ENCODE data around the gene TMEM233.
A peak's percentile ranks its signal among the peaks of the same experiment; 100 is the strongest.
"Not testable (repeated sequence)": the region's sequence is repeated elsewhere in the genome, so short reads cannot be mapped to it uniquely, and the experiment has no call there.

TMEM233 gene

DNA sequence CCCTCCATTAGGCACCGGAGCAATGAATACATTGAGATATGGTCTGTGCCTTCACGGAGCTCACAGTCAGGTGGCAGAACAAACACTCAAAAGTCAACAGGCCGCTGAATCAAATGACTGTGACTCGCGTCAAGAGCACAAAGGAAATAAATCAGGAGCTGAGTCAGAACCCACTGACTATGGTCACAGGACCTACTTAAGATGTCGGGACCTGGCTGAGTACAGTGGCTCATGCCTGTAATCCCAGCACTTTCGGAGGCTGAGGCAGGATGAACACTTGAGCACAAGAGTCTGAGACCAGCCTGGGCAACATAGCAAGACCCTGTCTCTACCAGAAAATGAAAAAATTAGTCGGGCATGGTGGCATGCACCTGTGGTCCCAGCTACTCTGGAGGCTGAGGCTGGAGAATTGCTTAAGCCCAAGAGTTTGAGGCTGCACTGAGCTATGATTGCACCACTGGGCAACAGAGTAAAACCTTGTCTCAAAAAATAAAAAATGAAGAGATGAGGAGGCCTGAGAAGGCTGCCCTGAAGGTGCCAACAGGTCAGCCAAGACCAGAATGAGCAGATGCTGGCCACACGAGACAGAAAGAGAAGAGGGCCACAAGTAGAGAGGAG, 19.9 kb downstream of the TMEM233 start:
- DNase-seq: no peak

DNA sequence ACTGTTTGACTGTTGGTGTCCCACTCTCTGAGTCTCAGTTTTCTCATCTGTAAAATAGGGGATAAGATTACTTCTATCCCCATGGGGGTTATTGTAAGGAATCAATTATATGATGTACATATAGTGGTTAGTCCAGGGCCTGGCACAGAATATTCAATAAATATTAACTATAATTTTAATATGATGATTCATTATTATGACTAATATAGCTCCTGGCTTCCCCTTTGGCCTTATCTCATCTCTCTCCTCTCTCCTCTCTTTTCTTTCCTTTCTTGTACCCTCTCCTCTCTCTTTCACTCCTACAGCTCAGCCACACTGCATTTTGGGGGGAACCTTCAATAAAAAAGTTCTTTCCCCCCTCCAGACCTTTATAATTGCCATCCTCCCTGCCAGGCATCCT, 21.1 kb downstream of the TMEM233 start:
- DNase-seq: no peak

DNA sequence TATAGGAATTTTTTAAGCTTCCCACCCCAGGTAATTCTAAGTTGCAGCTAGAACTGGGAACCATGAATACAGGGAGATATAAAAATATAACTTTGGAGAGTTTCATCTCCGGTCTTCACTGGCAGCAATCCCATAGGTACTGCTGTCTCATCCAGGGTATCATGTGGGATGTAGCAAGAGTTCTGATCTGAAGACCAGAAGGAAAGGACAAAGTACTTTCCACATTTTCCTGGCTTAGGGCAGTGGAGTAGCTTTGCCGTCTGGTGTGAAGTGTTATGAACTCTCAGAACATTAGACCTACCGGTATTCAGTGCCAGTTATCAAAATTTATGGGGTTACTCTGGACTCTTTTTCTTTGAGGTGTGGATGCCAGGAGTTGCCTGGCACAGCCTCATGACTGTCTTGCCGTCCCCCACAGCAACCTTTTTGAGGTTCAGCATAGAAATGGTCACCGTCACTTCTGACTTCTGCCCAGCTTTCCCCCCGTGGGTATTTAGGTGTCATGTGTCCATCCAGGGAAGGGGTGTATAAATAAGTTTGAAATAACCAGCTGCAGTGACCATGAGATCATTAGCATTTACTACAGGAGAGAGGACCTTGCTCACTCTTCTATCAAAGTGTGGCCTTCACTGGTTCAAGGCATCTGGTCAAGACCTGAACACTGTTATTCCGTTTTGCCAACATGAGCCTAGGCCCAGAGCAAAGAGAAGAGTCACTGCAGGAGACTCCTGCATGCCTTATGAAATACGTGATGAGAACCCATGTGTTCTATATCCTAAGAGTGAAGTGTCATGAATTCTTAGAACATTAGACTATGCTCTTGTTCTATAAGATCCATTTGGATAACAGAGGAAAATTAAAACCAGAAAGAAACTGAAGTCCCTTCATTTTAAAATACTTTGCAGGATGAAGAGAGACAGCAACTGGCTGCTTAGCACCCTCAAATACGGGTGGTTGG, 22.2 kb downstream of the TMEM233 start:
- no peak for DNase-seq

DNA sequence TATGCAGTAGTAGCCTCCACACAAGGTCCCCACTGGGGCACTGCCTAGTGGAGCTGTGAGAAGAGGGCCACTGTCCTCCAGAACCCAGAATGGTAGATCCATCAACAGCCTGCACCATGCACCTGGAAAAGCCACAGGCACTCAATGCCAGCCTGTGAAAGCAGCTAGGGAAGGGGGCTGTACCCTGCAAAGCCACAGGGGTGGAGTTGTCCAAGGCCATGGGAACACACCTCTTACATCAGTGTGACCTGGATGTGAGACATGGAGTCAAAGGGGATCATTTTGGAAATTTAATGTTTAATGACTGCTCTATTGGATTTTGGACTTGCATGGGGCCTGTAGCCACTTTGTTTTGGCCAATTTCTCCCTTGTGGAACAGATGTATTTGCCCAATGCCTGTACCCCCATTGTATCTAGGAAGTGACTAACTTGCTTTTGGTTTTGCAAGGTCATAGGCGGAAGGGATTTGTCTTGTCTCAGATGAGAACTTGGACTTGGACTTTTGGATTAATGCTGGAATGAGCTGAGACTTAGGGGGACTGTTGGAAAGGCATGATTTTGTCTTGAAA, 24.8 kb downstream of the TMEM233 start:
- not testable (repeated sequence) for DNase-seq

DNA sequence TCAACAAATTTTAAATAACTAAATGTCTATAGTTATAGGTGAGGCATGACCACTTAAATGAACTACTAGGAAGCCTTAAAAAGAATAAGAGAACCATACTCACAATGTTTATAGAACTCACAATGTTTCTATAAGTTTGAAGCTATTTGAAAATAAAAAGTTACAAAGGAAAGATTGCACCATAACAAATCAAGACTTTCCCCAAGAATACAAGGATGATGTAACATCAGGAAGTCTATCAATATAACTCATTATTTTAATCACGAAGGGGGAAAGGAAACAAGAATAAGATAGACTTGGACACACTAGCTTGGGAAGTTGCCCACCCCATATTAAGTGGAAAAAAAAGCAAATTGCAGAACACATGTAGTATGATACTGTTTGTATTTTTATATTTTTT, 26.9 kb downstream of the TMEM233 start:
- no peak for DNase-seq

DNA sequence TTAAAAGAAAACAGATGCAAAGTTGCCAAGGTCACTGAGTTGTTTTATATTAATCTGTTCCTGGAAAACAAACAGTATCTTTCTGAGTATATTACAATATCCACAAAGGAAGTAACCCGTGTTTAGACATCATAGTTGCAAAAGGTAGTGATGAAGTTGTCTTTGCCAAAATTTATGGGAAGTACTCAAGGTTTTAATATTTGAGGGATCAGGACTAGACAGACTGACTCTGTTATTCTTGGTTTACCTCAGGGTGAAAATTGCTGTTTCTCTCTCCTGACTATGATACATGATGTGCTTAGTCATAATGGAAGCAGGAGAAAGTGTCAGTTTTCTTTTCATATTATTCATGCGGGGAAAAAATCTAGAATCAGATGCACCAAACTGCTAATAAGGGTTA, 28.3 kb downstream of the TMEM233 start:
- no peak for DNase-seq

DNA sequence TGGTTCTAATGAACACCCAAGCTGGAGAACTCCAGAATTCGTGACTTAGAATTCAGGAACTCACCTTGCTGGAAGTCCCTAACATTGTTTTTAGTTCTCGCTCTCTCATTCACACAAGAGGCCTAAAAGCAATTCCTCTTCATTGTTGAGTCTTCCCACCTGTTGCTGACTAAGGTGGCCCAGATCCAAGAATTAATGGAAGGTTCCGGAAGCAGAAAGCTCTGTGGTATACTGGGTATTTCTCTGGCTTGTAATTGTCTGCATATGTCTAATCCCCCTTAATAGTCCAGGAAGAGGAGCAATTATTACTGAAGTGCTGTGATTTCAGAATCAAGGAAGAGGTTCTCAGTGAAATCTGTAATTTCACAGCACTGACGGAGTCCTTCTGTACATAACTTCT, 31.4 kb downstream of the TMEM233 start:
- DNase-seq: no peak

DNA sequence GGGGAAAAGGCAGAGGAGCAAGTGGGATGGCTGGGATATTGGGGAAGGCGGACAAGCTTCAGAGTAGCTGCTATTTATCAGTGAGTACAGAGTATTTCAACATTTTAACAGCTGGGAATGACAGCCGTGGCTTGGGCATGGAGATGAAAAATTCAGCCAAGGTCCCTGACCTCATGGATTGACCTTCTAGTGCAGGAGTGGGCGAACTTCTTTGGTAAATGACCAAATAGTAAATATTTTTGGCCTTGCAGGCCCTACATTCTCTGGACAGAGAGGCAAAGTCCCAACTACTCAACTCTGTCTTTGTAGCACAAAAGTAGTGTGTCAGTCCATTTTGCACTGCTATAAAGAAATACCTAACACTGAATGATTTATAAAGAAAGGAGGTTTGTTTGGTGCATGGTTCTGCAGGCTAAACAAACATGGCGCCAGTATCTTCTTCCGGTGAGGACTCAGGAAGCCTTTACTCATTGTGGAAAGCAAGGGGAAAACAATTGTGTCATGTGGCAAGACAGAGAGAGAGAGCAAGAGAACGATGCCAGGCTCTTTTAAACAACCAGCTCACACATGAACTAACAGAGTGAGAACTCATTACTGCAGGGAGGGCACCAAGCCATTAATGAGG, 33.6 kb downstream of the TMEM233 start:
- no peak for DNase-seq

DNA sequence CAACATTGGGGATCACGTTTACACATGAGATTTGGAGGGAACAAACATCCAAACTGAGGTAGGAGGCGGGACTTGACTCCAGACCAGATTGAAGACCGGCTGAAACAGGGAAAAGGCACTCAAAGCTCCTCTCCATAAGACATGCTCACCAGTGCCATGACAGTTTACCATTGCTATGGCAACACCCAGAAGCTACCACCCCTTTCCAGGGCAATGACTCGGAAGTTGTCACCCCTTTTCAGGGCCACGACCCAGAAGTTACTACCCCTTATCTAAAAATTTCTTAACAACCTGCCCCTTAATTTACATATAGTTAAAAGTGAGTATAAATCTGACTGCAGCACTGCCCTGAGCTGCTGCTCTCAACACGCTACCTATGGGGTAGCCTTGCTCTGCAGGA, 34.1 kb downstream of the TMEM233 start:
- DNase-seq: no peak

DNA sequence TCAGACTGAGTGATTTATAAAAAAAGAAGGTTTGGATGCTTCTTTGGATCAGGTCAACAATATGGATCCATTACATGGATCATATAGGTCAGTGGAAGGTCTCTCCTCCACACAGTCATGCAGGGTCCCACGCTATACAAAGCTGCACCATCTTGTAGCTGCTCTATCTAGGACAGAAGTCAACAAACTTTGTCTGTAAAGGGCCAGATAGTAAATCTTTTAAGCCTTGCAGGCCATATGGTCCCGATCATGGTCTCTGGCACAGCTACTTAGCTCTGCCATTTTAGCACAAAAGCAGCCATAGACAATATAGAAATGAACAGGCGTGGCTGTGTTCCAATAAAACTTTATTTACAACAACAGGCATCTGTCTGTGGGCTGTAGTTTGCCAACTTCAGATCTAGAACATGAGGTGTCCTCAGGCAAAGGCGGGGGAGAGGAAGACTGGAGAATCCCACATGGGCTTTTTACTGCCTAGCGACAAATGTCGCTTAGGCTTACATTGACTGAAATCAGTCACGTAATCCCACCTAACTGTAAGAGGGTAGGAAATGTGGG, 36.7 kb downstream of the TMEM233 start:
- DNase-seq: no peak

DNA sequence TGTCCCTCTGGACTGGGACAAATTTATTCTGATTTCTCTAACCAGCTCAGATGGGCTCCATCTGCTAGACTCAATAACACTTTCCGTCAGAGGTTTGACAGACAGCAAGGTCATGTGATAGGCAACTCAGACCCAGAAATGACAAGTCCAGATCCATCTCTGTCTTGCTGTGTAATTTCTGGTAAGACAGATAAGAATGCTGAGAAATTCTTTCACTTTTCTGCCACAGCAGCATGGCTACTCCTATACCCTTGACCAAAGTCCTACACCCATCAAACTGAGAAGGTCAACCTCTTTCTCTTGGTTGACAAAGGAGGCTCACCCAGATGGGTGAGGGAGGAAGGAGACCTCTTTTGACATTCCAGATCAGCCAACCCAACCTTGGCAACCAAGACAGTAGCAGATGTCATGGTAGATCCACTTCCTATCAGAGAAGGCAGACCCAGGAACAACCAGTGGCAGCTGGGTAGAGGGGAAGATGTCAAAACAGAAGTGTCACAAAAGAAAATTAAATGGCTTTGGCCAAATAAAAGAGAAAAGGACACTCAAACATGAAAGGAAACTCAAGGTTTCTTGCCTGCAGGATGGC, 37.5 kb downstream of the TMEM233 start:
- DNase-seq: no peak

DNA sequence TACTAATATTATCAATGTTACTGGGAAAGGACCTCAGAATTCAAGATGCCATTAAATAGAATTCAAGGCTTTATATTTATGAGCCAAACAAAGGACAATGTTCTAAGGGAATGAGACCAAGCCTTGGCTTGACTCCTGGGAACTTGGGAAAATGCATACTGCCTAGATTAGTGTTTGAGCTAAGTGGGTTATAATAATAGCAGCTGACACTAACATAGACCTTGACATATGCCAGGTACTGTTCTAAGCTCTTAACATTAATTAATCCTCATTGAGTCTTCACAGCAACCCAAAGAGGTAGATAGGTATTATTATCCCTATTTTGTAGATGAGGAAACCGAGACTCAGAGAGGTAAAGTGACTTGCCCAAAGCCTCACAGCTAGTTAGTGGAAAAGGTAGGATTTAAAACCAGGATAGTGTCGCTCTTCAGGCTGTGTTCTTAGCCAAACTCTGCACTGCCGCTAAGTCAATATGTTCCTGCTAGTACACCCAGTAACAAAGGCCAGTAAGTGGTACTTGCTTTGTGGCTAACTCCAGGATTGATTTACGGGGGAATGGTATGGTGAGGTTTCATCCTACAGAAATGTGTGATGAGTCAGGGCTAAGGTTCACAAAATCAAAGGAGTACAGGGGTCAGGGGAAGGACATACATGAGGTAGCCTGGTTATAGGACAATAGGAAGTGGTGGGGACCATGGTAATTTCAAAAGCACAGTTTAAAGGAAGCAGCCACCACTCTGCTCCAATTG, 38.5 kb downstream of the TMEM233 start:
- DNase-seq: no peak

DNA sequence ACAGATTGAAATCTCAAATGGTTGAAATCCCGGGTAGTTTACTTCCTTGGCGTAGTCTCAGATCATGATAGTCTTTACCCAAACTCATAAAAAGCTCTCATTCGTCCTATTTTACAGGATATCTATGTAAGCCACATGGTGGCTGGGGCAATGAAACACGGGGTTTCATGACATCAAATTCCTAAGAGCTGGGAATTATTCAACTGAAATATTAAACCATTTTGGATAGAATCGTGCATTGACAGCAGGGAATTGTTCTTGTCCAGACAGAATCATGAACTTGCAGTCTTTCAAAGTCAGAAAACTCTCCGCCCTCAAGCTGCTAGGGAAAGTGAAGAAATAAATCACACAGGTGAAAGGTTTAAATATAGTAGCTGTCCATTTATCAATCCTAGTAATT, 41.2 kb downstream of the TMEM233 start:
- DNase-seq: no peak

DNA sequence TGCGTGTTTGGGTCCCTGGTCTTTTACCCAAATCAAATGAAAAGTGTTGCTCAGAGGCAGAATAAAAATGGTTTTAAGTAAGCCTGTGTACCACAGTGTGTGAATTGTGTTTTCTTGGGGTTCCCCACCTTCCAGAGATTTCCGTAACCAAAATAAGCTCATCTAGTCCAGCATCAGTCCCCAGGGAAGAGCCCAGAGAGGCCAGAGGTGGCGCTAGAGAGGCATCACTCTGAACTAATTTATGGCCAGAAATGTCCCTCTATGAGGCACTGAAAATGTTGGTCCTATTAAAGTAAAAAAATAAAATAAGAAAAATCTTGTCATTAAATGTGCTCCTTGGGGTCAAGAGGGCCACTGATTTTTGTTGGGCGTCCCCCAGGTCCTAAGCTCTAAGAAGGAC, 49.4 kb downstream of the TMEM233 start:
- no peak for DNase-seq

DNA sequence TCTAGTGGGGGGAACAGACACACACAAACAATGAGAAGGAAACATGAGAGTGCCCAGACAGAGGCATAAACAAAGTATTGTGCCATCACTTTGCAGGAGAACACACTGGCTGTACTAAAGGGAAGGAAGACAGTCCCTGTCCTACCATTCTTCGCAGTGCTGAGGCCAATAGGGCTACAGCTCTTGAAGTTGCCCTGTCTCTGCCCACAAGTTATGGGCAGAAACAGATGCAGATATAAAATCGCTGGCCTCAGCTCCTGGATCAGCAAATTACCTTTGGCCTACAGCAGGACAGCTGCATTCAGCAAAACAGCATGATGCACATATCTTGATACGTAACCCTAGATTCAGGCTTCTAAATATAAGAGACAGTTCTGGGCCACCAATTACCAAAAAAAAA, 51.4 kb downstream of the TMEM233 start:
- no peak for DNase-seq

DNA sequence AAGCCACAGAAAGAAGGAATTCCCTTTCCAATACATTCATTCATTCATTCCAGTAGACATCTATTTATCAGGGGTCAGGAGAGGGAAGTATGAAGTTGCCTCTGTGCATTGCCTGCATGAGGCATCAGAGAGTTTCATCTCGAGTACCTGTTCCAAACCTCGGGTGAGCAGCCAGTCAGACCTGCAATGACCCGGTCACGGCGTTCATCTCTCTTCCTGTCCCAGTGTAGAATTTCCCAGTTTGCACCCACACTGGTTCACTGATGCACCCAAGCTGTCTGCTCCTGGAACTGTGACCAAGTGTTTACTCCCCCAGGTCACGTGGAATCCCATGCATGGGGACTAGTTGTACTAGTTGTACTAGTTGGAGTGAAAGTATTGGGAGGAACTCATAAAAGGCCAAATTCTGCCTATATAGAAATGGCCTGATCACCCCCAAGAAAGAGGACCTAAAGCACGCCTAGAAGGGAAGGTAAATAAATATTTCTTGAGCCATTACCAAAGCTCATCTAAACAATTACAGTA, 52.0 kb downstream of the TMEM233 start:
- DNase-seq: no peak

DNA sequence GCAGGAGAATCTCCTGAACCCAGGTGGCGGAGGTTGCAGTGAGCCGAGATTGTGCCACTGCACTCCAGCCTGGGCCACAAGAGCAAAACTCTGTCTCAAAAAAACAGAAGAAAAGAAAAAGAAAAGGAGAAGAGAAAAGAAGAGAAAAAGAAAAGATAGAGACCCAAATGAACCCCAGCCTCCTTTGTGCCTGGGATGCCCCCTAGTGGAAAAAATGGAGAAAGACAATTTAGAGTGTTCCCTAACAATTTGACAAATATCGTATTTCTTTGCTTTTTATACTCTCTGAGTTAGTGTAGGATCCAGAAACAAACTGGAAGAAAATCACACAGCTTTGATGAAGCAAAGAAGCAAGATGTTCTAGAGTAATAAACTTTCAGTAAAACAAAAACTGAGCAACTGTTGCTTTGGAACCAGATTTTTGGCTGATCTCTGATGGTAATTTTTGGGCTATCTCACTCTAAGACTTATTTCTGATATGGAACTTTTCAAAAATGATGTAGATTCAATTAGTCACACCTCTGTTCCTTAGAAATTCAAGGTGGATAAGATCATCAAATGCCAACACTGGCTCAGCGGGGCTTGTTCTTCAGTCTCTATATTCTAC, 55.7 kb downstream of the TMEM233 start:
- DNase-seq: peak; percentile 32

DNA sequence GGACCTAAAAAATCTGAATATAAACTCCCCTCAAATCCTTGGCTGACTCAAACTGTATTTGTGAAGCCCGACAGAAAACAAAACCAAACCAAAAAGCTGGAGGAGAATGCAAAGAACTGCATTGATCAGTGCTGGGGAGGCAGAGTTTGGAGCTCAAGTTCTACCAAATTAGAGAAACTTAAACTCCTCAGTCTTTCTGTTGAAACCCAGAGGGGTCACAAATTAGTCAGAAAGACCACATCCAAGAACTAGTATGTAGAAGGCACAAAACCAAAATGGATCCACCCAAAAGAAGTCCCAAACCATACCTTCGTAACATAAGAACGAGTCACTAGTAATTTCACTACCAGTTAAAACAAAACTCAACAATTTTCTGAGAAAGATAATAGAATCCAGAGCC, 59.1 kb downstream of the TMEM233 start:
- DNase-seq: no peak

DNA sequence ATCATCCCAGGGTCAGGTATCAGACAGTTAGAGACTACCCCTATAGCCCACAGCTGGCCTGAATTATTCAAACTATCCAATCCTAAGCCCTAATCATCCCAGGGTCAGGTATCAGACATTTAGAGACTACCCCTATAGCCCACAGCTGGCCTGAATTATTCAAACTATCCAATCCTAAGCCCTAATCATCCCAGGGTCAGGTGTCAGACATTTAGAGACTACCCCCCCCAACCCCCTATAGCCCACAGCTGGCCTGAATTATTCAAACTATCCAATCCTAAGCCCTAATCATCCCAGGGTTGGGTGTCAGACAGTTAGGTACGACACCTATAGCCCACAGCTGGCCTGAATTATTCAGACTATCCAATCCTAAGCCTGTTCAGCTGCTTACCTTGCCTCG, 63.4 kb downstream of the TMEM233 start:
- not testable (repeated sequence) for DNase-seq

DNA sequence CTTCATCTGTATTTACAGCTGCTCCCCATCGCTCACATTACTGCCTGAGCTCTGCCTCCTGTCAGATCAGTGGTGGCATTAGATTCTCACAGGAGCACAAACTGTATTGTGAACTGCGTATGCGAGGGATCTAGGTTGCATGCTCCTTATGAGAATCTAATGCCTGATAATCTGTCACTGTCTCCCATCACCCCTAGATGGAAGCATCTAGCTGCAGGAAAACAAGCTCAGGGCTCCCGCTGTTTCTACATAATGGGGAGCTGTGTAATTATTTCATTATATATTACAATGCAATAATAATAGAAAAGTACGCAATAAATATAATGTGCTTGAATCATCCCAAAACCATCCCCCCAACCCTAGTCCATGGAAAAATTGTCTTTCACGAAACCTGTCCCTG, 64.6 kb downstream of the TMEM233 start:
- DNase-seq: not testable (repeated sequence)

DNA sequence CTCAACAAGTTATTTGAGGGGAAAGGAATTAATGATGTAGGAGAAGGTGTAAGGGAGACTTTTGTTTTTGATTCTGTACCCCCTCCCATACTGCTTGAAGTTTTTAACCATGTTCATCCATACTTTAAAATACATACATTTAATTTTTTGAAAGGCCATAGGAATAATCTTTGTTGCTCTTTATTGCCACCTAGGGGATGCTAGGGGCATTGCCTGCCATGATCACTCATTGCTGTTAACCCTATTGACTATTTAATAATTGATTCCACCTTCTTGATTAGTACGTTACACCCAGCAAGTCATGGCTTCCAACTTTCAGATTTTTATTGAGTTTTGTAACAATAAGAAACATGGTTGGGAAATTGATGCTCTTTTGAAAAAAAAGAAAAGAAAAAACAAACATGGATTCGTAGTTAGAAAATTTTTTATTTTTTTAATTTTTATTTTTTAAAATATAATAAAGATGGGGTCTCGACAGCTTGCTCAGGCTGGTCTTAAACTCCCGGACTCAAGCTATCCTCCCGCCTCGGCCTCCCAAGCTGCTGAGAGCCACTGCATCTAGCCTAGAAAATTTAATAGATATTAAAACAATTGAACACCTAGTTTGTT, 65.8 kb downstream of the TMEM233 start:
- DNase-seq: peak; percentile 69
